NCI-H460 (cell line): ENCODE data around the gene SCYGR4. TPM values are rescaled to one million over a fixed set of nuclear protein-coding genes. Genes with fewer than 3 reads are reported as not detected.
A peak's percentile ranks its signal among the peaks of the same experiment; 100 is the strongest.

Experiments used
- DNase-seq: peaks from one replicate; pipeline ENCODE4 v3.0.0-alpha.2; 2016; ENCODE audit warnings: low read depth; ENCODE audit errors: extremely low read depth
- total RNA-seq: library from RNA; depleted of rRNA; stranded (reverse); fragments of >200 nt; shearing (Covaris generic); gene quantifications from 2 replicates; pipeline ENCODE4 v1.2.3, GENCODE V29; 2014

SCYGR4 gene
- total RNA-seq, 1 experiment from 2014 or later, result 0.10 TPM

DNA sequence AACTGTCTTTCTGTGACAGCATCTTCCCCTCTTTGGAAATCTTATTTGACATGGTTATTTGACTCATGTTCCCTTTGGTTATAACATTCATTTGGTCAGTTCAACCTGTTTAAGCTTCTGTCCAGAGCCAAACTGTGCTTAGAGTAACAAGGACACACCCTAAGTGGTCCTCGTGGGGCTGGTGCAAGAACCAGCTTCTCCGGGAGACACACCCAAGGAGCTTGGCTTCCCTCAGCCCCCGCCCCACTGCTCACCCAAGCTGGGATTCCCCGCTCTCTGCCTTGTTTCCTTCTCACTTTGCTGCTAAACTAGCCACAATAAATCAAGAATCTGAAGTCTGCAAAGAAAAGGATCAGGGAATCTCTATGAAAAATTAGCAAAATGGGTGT, 4.0 kb upstream of the SCYGR4 start:
- no peak for DNase-seq

DNA sequence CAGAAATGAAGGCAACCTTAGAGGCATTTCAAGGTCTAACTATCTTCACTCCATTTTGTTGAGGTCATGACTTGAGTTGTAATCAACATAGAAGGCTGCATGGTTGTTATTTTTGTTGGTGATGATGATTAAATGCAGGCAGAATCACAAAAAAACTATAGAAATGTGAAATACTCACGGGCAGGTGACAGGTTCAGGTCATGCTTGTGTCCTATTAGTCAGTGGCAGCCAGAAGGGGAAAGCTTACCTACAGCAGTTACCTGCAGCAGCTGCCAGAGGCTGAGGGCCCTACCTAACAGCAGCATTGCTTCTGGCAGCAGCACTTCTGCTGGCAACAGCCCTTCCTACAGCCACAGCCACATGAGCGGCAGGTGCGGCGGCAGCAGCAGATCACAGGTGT, 3.1 kb upstream of the SCYGR4 start:
- DNase-seq, result no peak

DNA sequence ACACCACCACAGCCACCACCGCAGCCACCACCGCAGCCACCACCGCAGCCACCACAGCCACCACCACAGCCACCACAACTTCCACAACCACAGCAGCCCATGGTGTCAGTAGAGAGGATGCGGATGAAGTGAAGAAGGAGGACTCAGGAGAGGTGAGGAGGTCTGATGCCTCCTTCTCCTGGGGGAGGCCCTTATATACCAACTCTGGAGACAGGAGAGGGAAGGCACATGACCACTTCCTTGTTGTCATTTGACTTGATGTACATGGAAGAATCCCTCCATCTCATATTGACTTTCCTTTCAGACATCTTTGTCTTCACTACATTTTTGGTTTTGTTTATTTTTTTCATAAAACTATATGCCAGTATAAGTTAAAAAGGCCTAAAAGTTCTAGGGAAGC, 2.6 kb upstream of the SCYGR4 start, which contains the start of gene SCYGR3:
Gene SCYGR3, minus strand, starts transcription at position 101 of the 400 bp plus-strand sequence. Its CDS starts 0 bp downstream, at position 101.
- DNase-seq, result no peak

DNA sequence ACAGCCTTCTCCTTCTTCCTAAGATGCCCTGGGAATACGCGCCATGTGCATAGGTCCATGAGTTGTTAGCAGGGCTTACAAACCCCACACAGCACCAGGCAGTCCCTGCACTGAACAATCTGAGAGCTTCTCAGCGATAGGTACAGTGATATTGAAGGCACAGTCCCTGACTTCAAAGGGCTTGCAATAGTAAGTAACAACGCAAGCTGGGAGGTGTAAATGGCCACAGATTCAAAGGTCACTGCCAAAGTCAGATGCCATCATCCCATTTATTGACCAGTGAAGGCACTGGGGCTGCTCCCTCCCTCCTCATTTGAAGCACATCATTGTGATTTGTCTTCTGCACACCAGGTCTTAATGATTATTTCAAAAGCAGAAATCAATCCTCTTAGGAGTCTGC, 2.1 kb upstream of the SCYGR4 start:
- no peak for DNase-seq

DNA sequence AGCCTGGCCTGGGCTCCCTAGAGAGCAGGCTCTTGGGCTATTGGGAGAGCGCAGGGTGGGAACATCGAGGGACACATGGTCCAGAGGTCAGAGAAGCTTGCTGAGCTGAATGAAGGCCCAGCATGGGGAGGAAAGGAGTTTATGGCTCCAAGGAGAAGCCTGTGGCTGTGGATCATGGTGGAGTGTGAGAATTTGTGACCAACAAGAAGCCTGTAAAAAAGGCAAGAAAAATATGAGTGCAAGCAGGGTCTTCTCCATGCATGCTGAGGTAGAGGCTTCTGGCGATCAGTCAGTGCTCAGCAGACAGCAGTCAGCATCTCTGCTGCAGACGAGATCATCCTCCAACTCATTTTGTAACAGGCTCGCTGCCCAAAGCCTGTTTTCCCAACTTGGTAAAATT, 1.4 kb upstream of the SCYGR4 start:
- DNase-seq, result no peak

DNA sequence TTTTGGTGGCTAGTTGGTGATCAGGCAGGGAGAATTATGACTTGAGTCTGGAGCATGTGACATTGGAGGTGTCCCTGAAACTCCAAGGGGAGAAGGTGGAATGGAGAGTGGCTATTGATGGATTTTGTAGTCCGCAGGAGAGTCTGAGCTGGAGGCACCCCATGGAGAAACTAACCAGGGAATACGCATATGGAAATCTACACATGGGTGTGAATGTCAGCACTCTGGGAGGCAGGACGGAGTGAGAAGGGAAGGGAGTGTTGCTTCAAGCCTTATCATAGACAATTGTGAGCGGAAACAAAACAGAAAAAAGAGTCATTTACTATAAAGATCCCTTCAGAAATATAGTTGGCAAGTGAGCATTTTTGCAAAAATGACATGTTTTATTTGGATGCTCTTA, 667 bp upstream of the SCYGR4 start:
- peak; percentile 62 for DNase-seq

DNA sequence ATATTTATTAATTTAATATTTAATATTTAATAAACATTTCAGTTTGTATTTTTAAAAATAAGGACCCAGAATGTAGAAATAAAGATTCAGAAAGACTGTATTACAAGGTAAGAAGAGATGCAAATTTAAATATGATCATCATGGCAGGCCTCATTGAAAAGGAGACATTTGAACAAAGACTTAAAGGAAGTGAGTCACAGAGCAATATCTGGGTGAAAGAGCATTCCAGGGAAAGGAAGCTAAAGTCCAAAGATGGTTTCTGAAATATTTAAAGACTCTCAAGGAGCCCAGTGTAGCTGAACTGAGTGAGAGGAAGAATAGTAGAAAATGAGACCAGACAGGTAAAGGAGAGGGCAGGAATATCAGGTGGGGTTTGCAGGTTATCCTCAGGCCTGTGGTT, 5.9 kb downstream of the SCYGR4 start:
- DNase-seq, result no peak

DNA sequence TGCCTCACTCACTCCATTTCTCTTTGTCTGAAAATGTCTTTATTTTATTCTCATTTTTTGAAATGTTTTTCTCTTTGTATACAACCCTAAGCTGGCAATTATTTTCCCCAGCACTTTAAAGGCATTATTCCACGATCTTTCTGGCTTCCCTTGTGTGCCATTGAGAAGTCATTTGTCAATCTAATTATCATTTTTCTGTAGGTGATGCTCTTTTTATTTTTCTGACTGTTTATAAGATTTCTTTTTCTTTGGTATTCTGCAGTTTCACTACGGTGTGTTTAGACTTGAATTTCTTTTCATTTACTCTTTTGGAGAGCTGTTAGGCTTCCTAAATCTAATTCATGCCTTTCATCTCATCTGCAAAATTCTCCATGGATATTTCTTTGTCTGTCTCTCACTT, 8.1 kb downstream of the SCYGR4 start:
- no peak for DNase-seq

DNA sequence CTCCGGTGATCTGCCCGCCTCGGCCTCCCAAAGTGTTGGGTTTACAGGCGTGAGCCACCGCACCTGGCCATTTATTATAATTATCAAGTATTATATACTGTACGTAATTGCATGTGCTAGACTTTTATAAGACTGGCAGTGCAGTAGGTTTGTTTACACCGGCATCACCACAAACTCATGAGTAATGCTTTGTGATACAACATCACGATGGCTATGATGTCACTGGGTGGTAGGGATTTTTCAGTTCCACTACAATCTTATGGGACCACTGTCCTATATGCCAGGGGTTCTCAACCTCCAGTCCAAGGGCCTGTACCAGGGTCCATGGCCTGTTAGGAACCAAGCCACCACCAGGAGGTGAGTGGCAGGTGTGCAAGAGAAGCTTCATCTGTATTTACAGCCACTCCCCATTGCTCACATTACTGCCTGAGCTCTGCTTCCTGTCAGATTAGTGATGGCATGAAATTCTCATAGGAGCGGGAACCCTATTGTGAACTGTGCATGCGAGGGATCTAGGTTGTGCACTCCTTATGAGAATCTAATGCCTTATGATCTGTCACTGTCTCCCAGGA, 9.4 kb downstream of the SCYGR4 start:
- DNase-seq, result no peak

DNA sequence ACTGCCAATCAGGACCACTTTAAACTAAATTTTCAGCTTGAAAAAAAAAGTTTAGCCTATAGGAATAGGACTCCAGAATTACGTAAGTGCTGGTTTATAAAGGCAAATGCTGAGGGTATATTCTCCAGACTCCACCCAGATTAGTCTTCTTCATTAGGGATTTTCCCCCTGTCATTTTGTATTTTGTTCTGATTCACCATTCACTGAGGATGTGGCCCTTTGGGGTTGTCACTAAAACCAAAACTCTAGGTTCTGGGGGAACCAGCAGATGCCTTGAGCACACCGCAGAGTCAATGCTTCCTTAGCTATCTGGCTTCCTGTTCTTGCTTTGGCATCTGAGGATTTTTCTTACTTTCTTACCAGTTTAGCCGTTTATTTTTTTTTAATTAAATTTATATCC, 10.5 kb downstream of the SCYGR4 start:
- no peak for DNase-seq

DNA sequence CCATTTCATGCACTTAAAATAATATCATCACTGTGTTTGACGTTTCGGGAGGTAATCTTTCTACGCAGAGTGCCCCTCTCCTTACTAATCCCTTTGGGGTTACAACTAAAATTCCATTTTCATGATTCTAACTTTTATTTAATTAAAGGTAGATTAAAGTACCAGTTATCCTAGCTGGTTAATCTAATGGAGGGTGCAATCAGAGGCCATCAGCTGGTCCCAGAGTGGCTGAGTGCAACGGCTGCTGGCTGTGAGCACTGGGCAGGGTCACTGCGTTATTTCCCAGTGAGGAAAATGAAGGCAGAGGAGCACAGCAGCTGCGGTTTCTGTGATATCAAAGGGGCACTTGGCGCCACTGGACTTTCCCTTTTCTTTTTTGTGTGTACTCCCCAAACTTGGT, 12.1 kb downstream of the SCYGR4 start:
- no peak for DNase-seq

DNA sequence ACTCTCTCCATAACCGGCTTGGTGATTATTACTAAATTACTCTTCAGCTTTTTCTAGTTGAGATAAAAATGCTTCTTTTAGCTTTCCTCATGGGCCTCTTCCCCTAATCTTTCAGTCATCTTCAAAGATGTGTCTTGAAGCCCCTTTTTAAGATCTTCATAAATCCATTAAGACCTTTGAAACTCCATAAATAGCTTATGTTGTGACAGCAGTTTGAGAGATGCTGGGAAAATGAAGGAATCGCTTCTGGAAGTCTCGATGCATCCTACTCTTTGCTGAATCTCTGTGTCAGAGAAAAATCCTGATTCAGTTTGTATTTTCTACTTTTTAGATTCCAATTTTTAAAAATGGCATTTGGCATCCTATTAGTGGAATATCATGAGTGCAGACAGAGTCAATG, 13.0 kb downstream of the SCYGR4 start:
- DNase-seq, result no peak

DNA sequence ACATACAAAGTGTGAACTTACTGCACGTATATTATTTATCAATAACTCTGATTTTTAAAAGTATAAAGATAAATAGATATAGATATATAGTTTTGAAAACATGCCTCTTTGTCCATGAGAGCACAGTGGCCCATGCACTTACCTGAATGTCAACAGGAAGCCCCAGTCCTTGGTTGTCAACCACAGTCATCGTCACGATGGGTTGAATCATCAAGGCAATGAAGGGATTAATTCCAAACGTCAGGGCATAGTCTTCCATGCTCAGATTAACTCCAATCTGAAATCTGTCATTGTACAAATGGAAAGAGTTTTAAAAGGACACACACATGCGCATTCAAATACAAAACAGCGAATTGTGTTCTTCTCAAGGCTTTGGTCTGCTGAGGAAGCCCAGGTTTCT, 15.5 kb downstream of the SCYGR4 start:
- DNase-seq, result no peak

DNA sequence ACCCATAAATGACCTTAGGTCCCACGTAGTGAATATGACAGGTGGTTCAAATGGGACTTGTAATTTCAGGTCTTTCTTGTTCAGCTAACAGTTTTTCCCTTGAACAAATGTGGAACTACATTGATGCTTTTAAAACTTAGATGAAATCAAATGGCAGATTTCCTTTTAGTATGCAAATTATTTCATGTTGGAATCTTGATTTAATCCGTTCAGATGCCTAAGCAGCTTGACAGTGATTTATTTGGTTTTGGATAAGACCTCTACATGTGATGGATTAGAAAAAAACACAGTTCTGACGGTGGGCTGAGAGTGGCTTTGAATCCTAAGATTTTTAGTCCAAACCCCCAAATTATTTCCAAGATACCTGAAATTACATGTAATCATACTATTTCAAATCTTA, 16.9 kb downstream of the SCYGR4 start:
- DNase-seq, result no peak

DNA sequence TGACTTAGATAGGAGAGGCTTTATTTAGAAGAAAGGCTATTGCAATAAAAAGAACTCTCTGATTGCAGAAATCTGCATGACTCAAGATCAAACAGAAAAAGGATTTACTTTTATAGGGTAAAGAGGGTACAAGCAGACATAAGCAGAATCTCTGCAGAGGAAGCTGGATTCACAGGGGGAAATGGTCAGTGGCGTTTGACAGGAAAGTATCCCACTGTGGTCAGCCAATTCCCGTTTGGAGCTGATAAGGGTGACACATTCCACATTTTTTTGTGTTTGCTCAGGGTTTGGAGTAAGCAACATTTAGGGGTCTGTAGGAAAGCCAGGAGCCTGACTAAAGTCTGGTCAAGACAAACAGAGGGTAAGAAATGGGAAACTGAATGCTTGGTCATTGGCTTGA, 25.4 kb downstream of the SCYGR4 start:
- no peak for DNase-seq

DNA sequence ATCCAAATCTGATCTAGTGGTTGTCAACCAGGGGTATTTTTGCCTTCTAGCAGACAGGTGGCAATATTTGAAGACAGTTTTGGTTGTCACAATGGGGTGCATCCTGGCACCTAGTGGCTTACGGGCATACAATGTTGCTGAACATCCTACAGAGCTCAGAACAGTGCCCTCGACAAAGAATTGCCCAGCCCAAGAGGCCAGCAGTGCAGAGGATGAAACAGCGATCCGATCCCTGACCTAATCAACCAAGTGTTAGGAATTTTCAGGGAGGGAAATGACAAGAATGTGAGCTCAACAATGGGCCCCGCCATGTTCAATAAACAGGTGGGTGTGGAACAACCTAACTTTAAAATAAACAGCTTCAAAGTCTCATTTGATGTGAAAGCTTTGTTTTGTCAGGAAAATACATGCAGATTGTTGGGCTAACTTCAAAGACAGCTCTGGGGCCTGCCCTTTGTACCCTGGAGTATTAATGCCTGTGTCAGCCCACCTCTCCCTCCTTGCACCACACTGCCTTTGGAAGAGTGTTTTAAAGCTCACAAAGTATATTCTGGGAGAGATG, 26.8 kb downstream of the SCYGR4 start:
- DNase-seq, result no peak

DNA sequence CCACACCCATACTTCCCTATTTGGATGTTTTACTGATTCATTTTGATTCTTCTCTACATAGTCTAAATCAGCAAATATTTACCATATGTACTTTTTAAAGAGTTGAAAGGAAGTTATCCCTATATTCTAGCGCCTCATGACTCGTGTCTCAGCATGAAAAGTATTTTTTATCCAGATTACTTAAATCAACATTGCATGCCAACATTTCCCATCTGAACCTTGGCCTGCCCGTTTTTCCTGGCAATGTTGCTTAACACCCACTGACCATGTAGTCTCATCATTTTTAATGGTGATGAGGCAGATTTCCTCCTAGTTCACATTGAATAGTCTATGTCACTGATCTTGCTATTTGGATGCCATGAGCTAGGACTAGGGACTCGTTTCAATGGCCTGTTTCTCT, 36.1 kb downstream of the SCYGR4 start:
- DNase-seq, result peak; percentile 24

DNA sequence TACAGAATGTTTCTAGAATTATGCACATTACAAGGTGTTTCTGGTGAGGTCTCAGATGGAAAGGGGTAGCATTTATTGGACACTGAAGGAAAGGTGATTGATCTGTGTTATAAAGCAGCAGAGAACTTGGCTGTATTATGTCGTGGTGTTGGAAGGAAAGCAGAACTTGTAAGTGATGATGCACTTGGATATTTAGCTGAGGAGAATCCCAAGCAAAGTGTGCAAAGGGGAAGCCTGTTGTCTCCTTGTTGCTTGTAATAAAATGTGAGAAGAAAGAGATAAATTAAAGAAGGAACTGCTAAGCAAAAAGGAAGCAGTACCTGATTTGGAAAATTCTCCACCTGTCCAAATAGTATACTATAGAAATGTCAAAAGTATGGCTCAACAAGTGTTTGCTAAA, 37.1 kb downstream of the SCYGR4 start:
- DNase-seq, result no peak

DNA sequence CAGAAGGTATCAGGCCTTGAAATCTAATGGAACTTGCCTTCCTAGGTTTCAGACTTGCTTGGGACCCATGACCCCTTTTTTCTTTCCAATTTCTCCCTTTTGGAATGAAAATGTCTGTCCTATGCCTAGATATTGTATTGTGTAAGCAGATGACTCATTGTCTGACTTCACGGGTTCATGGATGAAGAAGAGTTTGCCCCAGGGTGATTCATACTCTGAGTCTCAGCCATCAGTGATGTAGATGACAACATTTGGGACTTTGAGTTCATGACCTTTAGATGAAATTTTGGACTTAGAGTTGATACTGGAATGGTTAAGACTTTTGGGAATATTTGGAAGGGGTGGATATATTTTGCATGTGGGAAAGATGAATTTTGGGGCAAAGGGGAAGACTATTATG, 38.2 kb downstream of the SCYGR4 start:
- peak; percentile 81 for DNase-seq

DNA sequence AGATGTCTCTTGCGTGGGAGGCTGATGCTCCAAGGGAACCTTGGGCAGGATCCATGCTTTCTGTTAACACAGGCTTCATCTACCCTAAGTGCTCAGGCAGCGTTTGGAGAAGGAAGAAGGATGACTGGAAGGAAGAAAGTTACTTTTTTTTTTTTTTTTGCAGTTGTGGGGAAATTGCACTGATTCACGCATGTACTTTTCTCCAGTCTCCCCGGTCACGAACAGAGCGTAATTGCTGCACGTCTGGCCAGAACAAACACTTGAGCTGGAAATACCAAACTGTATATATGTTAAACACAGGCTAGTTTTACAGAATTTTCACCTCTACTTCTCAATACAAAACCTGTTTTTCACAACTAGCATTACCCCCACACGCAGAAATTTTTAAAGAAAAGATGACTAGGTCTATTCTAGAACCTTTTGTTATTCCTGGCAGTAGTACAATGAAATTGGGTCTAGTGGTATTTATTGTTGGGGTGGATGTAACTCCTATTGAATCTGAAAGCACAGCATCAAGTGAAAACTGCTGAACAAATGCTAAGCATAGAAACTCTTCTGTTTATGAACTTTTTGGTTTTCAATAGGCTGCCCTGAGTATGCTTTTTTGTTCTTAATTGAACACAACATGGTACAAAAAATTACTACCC, 40.0 kb downstream of the SCYGR4 start:
- DNase-seq, result peak; percentile 13

DNA sequence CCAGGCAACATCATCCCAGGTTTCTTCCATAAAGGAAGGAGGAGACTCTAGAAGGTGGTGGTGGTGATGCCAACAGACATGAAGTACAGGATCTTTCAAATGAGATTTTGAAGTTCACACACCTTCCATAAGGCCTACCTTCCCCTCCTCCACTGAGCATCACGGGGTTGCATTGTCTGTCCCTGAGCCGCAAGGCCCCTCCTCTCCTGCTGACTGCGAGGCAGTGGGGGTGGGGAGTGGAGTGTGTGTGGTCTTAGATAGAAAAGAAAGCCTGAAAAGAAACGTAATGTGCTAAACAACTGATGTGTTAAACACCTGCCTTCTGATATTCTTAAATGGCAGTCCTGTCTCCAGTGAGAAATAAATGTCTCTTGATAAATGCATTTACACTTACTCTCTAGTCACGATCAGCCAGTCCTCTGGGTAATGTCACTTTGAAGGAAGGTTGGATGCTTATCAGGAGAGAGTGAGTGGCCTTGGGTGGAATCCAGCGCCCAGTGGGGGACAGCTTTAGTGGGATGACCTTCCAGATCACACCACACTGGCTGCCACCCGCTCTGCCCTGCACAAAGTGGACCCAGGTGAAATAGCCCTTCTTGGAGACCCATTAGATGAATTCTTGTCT, 43.8 kb downstream of the SCYGR4 start:
- DNase-seq, result no peak

DNA sequence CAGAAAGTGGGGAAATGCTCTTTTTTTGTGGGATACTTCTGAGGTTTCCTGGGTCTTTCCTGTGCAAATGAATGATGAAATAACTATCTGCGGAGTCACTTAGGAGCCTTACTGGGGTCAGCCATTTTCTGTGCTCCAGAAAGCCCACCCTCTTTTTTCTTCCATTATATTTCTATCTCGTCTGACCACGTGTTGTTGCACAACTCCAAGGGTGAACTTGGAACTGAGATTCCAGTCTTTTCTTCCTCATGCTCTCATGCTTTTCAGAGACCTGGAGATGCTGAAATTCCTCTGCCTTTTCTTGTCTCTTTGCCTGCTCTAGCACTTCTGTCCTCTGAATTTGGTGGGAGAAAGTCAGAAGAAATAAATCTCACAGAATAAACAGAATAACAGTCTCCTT, 44.5 kb downstream of the SCYGR4 start:
- no peak for DNase-seq
